ENCODE data around the gene ZBTB7C.

Gene ZBTB7C

GRCh38 chr18:48161191-48161910 lies 247.8 kb downstream of the ZBTB7C start:
- DNase-seq = peak; percentile 73

DNA sequence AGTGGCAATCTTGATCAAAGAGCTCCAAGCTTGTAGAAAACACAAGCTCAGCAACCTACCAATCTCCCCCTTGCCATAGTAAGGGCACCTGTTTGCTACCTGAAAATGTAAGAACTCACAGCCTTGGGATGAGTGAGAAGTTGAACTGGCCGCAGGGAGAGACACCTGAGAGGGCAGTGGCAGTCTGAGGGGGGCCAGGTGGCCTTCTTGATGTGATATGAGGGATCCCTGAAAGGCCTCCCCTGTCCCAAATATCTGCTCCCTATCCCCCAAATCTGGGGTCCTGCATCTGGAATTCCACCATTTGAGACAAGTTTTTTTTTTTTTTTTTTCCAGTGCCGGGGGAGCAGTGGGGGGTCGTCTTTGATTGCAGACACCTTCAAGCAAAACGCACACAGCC lies 248.6 kb downstream of the ZBTB7C start:
- no peak for DNase-seq

DNA sequence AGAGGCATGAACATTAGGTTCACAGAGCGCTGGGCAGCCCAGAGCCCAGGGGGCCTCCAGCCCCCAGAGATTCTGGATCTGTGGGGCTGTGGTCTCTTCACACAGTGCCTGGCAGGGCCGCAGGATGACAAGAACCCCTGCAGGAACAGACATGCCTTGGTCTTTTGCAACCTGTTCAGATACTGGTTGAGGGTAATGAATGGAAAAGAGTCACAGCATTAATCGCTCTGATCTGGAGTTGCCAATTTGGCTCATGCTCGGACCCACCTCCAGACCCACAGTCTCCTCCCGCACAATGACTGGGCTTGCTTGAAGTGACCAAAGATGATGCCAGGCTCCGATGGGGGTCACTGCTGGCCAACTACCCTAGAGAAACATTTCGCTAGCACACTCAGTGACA lies 249.4 kb downstream of the ZBTB7C start:
- no peak for DNase-seq

GRCh38 chr18:48158721-48159120 lies 250.5 kb downstream of the ZBTB7C start:
- no peak for DNase-seq

- no peak for DNase-seq
Observed at GRCh38 chr18:48157956-48158355, 251.2 kb downstream of the ZBTB7C start.

GRCh38 chr18:48155856-48156255 lies 253.3 kb downstream of the ZBTB7C start:
- DNase-seq = no peak

- DNase-seq = no peak
Observed at GRCh38 chr18:48154828-48155227, 254.4 kb downstream of the ZBTB7C start.

GRCh38 chr18:48153613-48154481 lies 255.3 kb downstream of the ZBTB7C start:
- no peak for DNase-seq

DNA sequence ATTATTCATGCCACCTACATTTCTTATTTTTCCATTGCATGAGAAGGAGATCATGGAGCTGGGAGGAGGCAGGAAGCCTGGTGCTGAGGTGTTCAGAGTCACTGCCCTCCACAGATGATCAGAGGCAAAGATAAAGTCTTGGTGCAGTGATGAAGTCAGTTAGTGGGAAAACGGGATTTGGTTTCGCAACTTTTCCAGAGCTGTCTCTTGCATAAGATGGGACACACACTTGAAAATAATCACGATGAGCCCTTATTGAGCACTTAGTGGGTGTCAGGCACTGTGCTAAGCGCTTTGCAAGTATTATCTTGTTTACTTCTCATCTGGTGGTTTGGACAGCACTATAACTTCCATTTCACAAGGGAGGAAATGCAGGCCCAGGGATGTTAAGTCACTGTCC lies 256.6 kb downstream of the ZBTB7C start:
- no peak for DNase-seq

DNA sequence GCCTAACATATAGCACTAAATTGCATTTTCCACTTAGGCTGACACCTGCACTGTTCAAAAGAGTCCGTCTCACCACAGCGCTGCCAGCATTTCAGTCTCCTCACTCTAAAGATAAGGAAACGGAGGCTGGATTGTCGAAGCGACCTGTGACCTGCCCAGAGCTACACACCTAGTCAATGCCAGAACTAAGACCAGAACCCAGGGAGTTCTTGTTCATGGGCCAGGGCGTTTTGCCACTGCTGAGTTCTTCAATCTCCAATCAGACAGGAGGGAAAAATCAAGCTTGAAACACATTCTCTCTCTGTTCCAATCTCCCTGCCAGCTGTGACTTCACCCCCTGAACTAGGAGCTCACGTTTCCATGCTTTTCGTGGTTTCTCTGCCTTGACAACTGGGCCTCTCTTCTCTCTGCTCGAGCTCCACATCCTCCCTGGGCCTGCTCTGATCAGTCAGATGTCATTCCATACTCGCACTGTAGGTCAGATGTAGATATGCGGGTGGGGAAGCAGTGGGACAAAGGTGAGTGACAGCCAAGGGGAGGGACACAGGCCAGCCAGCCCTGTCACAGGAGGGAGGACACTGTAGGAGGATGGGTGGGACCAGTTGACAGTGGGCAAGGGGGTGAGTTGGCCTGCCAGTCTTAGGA lies 257.6 kb downstream of the ZBTB7C start:
- no peak for DNase-seq

GRCh38 chr18:48149020-48149685 lies 260.0 kb downstream of the ZBTB7C start:
- DNase-seq = no peak

DNA sequence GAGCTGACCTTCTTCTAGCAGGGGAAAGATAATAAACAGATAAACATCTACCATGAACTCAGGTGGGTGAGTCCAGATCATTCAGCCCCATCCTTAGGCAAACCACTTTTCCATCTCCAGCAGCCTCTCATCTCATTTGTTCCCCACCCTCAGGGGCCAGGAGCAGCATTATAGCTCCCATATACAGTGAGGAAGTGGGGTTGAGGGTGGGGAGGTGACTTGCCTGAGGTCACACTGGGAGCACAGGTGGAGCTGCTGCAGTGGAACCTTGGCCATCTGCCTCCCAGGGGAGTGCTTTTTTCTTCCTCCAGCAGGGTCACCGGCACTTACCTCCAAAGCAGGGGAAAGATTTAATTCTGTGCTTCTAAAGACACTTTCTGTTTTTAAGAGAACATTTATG lies 266.2 kb downstream of the ZBTB7C start:
- no peak for DNase-seq

DNA sequence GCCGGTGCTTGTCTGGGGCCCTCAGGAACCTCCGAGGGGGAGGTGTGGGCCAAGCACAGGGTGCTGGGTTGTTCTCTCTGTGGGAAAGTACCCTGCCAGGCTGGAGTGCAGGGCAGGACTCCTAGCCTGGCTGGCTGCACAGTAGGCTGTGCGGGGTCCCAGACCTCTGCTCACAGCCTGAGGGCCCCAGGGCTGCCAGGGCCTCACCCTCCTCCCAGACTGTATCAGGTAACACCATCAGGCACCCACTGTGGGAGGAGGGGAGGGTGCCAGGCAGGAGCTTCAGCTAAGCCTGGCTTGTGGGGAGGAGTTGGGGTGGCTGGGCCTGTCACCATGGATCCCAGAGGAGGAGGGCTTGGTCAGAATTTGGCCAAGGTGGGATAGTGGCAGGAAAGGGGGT lies 266.8 kb downstream of the ZBTB7C start:
- no peak for DNase-seq

DNA sequence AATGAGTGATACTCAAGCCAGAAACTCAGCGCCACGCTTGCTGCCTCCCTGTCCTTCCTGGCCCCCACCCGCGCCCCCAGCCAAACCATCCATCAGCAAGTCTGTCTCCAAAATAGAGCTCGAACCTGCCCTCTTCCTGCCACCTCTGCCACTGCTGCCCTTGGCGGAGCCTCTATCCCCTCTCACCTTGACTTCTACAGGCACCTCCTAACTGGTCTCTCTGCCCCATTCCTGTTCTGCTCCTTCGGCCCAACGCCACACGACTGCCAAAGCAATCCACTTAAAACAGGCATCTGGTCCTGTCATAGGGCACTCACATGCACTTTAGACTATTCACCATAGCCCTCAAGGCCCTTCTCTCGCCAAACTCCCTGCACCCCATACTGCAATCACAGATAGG lies 268.5 kb downstream of the ZBTB7C start:
- DNase-seq = peak; percentile 90

DNA sequence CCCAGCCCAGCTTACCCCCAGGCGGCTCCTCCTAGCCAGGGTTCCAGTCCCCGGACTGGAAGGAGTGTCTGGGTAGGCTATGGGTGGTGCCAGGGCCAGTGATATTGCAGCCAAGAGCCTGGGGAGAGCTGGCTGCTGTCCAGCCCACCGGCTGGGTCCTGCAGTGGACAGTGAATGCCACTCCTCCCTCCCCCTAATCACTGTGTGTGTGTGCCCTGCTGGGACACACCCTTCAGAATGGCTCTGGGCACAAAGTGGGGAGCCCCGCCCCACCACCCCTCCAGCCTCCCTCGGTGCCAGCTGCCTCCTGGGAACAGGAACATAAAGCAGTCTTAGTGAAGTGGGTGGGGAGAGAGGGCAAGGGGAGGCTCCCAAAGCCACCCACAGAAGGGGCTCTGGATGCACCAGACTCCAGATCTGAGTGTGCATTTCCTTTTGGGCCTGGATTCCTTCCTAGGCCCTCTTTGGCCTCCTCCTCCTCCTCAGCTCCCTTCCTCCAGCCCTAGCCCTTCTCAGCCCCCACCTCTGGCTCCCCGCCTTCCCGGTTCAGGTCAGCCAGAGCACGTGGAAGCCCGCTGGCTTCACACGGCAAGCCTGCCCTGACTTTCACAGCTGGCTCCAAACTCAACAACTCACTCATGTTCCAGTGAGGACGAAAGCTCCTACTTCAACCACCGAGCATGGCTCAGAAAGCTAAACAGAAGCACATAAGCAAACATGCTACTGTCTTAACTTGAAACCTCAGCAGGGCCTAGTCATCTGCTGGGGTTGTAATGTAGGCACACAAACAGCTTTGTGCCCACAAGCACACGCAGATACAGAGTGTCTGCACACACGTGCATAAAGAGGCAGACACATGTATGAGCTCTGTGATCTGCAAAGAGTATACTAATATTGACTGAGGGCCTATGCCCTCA lies 269.5 kb downstream of the ZBTB7C start:
- DNase-seq = peak; percentile 85

DNA sequence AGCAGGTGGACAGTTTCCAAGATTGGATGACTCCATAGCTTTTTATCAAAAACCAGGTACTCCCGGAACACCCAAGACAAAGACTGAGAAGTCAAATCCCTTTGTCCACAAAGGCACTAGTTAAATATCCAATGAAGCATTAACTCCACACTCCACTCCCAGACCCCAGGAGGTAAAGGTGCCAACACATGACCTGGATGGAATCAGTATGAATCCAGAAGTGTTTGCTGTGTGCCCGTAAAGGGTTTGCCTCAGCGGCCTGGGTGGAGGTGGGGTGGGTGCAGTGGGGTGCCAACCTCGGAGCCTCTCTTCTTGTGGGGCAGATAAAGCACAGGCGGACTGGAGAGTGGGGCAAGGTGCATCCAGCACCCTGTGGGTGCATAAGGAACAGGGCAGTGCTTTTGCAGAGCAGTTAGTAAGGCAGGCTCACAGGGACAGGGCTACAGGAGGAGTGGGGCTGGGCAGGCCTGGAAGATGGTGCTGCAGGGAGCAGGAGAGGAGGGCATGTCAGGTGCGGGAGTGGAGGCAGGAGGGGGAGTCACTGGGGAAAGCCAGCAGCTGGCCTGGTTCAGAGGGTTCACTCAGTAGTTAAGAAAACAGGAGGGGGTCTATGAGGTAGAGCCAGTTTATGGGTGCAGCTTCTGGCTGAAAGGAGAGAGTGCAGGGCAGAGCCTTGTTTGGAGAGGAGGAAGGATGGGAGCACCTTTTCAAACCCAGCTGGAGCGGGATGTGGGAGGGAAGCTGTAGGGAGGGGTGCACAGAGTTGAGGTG lies 270.3 kb downstream of the ZBTB7C start:
- DNase-seq = peak; percentile 73

- DNase-seq = peak; percentile 57
Observed at GRCh38 chr18:48138210-48138609, 271.0 kb downstream of the ZBTB7C start.

GRCh38 chr18:48137374-48138081 lies 271.7 kb downstream of the ZBTB7C start:
- DNase-seq = peak; percentile 88

DNA sequence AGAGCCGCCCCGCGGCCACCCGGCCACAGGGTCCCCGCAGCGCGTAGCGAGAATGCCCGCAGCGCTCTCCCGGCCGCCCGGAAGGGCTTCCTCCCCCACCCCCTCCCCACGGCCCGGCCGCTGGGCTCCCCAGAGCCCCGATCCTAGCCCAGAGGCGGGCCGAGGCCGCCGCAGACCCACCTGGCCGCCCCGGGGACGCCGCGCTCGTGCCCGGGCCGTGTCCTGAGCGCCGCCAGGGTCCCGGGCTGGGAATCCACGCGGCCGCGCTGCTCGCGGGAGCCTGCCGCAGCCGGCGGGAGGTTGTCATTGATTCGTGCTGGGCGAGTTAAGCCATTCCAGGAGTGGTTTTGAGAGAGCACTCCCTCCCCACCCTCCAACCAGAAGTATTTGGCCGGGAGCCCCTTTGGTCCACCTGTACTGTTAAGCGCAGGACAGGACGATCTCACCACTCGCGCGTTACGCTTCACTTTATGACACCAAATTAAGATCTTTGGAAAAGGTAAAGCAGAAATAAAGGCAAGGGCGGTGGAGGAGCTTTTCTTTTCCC lies 272.3 kb downstream of the ZBTB7C start:
- no peak for DNase-seq
